ENCODE results near the gene CAMSAP2.
A peak's percentile ranks its signal among the peaks of the same experiment; 100 is the strongest.
"Not testable (repeated sequence)": the region's sequence is repeated elsewhere in the genome, so short reads cannot be mapped to it uniquely, and the experiment has no call there.

The CAMSAP2 gene

GRCh38 chr1:200738949-200739651, 407 bp downstream of the CAMSAP2 start:
- DNase-seq: peak; percentile 32 to 95 (median 84)

- DNase-seq: peak in 9 of 14 donors; percentile 32 to 68 (median 46)
Observed at GRCh38 chr1:200739702-200740570, 1.2 kb downstream of the CAMSAP2 start.

- DNase-seq: no peak
Observed at GRCh38 chr1:200740571-200741208, 2.0 kb downstream of the CAMSAP2 start.

GRCh38 chr1:200741551-200742207, 3.0 kb downstream of the CAMSAP2 start:
- DNase-seq: peak in 1 of 14 donors; percentile 18

- no peak for DNase-seq
Observed at GRCh38 chr1:200744143-200744542, 5.5 kb downstream of the CAMSAP2 start.

- peak in 9 of 14 donors; percentile 11 to 55 (median 23) for DNase-seq
Observed at GRCh38 chr1:200749090-200749489, 10.4 kb downstream of the CAMSAP2 start.

GRCh38 chr1:200750749-200751148, 12.1 kb downstream of the CAMSAP2 start:
- not testable (repeated sequence) for DNase-seq

GRCh38 chr1:200751717-200752116, 13.0 kb downstream of the CAMSAP2 start:
- no peak for DNase-seq

- DNase-seq: no peak
Observed at GRCh38 chr1:200753650-200754198, 15.0 kb downstream of the CAMSAP2 start.

GRCh38 chr1:200755456-200755855, 16.8 kb downstream of the CAMSAP2 start:
- no peak for DNase-seq

- no peak for DNase-seq
Observed at GRCh38 chr1:200762089-200762488, 23.4 kb downstream of the CAMSAP2 start.

GRCh38 chr1:200767321-200767720, 28.6 kb downstream of the CAMSAP2 start:
- DNase-seq: no peak

- no peak for DNase-seq
Observed at GRCh38 chr1:200771625-200772555, 33.2 kb downstream of the CAMSAP2 start.

- no peak for DNase-seq
Observed at GRCh38 chr1:200774311-200774710, 35.6 kb downstream of the CAMSAP2 start.

GRCh38 chr1:200774735-200775444, 36.2 kb downstream of the CAMSAP2 start:
- no peak for DNase-seq

- no peak for DNase-seq
Observed at GRCh38 chr1:200775850-200776249, 37.2 kb downstream of the CAMSAP2 start.

GRCh38 chr1:200776949-200777348, 38.3 kb downstream of the CAMSAP2 start:
- no peak for DNase-seq

GRCh38 chr1:200778766-200779165, 40.1 kb downstream of the CAMSAP2 start:
- no peak for DNase-seq

- no peak for DNase-seq
Observed at GRCh38 chr1:200779326-200779725, 40.6 kb downstream of the CAMSAP2 start.
